ENCODE data around the gene GAREM1.
"Not testable (repeated sequence)": the region's sequence is repeated elsewhere in the genome, so short reads cannot be mapped to it uniquely, and the experiment has no call there.

The GAREM1 gene

DNA sequence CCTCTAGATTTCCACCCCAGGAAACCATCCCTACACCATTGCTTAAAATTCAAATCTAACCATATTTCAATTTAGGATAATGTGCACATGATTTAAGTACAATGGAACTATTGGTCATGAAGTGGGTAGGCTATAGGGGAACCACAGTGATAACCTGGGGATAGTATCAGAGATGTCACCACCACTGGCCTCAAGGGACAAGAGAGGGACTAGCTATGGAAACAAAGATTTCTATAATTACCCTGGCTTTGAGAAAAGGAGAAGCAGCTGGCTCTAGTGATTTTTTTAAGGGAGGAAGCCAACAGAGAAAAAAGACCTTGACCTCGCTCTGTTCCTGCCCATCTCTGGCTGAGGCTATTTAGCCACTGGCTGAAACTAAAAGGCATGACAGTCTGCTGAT is 148.9 kb downstream of the GAREM1 start:
- no peak for DNase-seq

DNA sequence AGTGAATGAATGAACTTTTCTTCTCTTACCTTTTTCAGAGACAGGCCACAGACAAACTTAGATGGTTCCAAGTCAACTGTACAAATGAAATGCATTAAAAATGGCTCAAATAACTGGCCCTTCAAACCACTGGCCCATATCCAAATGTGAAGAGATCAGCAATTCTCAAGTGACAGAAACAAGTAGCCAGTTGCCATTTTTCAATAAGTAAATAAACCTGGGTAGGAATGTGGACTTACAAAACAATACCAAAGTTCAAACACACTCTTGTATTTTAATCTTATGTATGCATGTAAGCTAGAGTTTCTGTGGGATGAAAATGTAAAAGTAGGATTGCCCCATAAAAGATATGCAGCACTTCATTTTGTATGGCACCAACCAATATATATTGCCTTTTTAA is 151.6 kb downstream of the GAREM1 start:
- DNase-seq: peak; percentile 21

DNA sequence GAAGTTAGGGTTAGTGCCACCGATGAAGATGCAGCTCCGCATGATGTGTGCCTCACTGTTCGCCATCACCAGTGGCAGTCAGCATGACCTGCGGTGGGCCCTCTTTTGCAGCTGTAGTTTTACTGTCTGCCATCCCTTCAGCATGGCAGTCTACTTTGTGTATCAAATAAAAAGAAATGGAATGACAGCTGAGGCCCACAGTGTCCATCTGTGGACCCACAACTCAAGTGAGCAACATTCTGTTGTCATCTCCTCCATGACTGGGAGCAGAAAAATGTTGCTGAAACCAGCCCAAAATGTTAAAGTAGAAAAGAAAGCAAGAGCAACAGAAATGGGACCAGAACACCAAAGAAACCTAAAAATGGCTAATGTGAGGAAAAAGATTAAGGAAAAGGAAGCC is 152.1 kb downstream of the GAREM1 start:
- DNase-seq: no peak

DNA sequence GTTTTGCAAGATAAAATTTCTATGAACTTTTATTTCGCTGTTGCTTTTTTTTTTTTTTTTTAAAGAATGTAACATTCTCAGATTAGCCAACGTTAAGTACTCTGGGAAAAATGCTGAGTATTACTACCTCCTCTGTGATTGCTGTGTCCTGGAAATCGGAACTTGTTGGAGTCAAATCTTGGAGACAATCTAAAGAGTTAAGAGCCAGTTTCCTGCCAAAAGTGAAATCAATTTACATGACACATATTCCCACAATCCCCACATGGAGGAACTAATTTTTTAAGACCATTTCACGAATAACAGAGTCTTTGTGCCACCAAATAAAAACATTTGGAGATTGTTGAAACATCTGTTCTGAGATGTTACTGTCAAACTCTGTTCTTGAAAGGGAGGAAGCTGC is 153.0 kb downstream of the GAREM1 start:
- no peak for DNase-seq

DNA sequence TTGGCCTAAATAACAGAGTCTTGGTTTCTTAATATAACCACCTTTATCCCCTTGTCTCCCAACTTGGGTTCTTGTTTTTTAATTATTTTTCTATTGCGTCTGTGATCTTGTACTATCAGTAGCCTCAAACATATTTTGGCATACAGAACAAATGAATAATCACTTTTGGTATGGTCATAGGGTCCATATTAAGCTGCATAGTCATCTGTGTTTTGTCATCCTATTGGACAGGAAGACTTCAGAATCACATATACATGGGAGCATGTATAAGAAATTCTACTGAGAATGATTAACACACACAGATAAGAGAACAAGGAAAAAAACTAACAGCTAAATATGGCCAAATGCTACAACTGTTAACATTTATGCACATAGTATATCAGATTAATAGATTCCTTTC is 154.8 kb downstream of the GAREM1 start:
- DNase-seq: no peak

DNA sequence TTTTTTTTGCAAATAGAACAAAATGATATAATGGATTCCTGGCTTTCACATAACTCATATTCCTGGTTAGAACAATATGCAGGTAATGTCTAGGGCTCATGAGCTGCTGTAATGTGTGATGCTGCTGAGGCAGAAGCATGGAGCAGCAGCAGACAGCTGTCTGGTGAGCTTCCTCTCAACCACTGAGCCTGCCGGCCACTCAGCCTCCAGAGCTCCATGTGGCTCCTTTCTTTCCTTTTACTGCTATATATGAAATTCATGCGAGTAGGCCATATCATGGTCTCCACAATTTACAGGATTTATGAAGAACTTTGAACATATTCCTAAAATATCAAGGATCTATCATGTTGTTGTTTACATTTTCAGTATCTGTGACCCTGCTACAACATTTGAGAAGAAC is 159.9 kb downstream of the GAREM1 start:
- DNase-seq: no peak

DNA sequence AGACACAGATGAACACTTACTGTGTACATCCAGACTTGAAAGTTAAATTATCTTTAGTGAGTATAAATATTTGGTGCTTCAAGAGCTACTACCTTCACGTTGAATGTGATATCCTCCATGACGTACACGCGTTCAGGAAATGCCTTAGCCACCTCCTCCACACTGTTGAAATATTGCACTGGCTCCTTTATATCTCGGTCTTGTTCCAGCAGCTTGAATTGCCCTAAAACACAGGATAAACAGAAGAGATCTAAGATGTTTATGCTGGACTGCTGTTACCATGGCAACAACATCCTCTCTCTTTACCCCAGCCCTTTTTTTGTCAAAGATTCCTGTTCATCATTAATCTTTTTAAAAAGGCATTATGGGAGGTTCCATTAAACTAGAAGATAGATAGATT is 160.6 kb downstream of the GAREM1 start:
- no peak for DNase-seq

DNA sequence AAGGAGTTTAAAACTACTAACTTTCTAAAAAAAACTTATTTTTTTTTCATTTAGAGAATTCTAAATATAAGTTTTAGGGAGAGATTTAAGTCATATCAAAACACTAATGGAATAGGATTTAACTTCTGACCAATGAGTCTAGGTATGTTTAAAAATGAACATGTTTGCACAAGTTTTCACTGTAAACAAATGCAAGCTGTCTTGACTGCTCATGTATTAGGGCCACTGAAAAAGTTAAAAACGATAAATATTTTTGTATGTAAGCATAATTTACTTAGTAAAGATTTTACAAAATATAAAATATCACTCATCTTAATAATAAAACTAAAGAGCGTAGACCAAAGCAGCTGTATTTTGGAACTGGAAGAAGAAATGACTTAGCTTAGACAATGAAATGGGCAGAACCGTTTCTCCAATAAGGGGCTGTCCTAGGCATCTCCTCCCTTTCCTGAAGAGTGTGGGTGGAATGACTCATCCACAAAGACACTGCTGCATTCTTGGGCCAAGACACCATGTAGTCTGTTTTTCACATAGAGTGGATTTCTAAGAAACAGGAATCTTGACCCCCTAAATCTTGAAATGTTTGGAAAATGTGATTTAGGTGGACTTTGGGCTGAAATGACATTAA is 162.1 kb downstream of the GAREM1 start:
- DNase-seq: no peak

DNA sequence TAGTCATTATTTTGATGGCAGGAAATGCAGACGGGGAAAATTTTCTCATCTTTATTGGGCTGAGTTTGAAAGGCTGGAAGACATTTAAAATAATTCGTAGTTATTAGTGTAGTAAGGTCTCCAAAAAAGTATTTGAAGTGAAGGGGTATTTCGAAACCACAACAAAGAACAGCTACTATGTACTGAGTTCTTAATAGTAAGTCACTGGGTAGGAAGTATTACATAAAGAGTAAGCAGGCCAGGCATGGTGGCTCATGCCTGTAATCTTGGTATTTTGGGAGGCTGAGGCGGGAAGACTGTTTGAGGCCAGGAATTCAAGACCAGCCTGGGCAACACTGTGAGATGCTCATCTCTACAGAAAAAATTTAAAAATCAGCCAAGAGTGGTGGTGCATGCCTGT is 167.3 kb downstream of the GAREM1 start:
- no peak for DNase-seq

DNA sequence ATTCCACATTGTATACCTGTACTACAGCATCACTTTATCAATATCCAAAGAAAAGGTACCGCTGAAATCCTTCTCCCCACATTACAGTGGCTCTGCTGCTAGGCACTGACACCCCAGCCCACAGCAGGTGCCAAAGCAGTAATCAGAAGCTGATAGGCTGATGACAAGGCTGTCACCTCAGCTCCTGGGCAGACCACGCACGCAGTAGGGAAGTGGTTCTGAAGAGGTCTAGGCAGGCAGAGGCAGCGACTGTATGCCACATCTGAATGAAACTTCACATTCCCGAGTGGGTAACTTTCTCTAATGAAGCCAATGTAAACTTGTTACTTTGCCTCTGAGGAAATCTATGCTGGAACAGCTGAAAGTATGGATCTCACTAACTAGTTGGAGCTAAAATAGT is 167.9 kb downstream of the GAREM1 start:
- no peak for DNase-seq

DNA sequence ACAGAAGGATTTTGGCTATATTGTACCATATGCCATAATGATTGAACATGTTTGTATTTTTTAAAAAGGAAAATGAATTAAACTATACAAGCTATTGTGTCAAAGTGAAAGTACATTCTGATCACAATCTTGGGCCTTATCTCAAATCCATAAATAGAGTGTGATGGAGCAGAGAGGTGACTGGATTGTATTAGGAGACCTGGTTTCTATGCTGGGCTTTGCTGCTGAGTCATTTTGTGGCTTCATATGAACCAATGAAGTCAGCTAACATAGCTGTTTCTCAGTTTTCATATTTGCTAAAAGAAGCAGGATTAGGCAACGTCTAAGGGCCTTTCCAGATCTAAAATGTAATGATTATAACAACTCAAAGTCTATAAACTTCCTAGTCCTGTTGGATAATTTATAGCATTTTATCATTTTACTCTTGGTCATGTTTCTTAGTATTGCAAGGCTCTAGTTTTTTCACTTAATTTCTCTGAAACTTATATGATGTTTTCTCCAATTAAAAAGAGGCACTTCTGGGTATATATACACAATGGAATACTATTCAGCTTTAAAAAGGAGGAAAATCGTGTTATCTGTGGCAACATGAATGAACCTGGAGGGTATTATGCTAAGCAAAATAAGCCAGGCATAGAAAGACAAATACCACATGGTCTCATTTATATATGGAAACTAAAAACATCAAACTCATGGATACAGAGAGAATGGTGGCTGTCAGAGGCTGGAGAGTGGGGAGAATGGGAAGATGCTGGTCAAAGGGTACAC is 168.5 kb downstream of the GAREM1 start:
- no peak for DNase-seq

DNA sequence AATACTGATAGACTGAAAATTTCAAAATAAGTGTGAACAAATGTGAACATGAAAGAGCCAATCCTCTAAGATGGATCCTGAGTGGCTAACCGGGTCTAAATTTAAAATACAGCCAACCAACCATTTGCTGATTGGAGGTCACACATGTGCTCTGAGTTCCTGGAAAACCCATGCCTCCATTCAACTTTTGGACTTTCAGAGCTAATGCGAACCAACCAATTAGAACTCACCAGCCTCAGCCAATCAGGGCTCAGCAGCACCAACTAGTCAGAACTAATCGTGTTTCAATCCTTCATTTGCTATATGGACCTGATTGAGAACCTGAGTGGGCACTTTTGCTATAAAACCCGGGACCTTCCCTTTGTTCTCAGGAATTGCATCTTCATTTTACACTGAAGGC is 169.3 kb downstream of the GAREM1 start:
- no peak for DNase-seq

DNA sequence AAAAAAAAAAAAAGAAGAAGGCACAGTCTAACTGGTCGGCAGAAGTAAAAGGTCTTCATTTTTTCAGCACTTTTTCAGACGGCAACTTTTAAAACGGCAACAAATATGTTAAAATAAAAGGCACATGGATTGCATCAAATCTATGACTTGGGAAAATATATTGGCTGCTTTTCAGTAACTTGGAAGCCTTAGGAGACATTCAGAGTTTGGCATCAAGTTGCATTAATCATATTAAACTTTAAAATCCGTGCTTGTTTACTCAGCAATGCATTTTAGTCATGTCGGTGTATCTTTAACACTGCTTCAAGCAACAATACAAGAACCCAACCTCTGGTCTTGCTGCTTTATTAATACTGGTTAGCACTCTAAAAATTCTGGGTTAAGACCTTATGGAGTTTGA is 169.8 kb downstream of the GAREM1 start:
- DNase-seq: no peak

DNA sequence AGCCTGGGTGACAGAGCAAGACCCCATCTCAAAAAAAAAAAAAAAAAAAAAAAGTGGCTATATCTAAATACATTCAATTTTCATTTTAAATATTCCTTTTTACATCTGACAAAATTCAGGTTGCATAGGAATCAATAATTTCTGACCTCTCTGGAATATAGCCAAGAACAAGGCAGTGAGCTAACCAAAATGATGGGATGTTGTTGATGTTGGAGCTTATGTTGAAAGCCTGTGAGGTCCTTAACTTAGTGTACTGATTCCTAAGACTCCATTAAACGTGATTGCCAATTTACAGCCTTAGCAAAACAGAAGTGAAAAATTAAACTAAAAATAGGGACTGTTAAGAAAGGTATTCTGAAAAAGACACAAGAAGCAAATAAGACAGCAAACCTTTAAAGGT is 171.2 kb downstream of the GAREM1 start:
- no peak for DNase-seq

DNA sequence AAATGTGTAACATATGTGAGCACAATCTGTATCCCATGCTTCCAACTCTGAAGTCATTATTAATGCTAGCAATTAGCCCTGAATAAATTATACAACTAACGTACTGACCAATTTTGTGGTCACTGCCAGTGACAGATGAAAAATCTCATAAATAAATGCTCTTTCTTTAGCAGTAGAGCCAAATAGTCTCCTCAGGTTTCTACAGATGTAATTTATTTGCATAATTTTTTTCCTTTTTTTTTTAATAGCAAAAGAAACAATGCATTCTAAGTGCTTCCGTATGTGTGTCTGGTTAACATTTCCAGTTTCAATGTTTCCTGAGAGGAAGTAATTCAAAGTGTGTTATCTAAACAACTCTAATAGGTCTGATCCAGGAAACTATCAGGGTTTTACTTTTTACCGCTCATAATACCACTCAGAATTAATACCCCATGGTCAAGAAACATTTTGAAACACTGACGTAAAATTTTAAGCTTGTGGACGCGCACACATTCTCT is 172.5 kb downstream of the GAREM1 start:
- no peak for DNase-seq

DNA sequence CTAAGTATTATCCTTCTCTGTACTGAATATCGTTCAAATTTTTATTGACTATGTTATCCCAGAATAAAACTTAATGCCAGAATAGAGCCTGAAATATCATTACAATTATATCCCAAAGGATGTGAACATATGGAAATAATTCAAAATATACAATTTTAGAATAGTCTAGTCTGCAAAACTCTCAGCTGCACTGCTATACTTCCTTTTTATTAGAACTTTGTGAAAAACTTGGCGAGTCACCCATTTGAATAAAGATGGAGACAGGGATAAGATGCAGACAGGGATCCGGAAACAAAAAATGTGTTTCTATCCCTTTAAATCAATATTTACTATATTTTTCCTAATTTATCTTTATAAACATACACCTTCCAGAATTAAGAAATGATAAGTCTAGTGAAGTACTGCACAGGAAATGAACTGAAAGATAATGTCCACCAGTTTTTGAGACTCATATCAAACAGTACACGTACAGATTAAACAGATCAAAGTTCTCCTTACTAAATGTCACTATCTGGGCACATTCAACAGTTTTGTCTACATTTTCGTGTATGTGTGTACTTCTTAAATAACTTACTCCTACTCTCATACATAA is 173.0 kb downstream of the GAREM1 start:
- DNase-seq: no peak

DNA sequence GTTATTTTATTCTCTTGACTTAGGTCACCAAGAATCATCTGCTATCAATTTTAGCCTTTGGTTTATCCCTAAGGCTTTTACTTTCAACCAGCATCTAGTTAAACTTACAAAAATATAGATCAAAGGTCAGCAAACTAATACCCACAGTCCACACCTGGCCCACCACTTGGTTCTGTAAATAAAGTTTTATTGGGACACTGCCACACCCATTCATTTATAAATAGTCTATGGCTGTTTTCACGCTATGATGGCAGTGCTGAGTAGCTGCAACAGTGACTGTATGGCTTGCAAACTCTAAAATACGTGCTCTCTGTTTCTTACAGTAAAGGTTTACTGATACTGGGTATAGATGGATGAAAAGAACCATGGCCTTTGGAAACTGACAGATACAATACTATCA is 173.8 kb downstream of the GAREM1 start:
- no peak for DNase-seq

DNA sequence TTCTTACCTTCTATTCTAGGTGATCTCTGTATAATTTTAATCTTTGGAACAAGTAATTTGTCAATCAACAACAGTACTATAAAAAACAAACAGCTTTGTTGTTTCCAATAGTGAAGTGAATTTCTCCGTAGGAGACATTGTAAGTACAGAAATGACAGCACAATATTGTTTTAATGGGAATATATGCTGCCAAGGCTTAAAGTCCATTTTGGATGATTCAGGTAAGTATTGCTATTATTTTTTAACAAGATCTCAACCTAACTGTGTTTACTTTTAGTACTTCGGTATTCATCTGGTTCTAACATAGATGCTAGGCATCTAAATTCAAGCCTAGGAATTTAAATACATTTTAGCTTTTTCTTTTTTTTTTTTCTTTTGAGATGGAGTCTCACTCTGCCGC is 175.1 kb downstream of the GAREM1 start:
- DNase-seq: no peak

DNA sequence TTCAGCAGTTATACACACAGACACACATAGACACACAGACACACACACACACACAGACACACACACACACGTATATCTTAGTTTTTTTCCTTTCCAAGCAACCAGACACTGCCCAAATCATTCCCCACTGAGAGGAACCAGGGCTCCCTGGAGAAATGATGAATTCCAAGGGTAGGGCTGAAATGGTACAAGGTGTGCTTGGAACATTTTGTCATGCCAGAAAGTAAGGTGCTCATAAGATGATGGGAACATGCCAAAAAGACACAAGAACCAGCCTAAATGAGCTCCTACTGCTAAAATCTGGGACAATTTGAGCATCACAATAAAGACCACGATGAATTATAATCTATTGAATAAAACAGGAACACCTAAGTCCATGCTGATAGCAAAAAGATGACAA is 177.6 kb downstream of the GAREM1 start:
- DNase-seq: no peak

DNA sequence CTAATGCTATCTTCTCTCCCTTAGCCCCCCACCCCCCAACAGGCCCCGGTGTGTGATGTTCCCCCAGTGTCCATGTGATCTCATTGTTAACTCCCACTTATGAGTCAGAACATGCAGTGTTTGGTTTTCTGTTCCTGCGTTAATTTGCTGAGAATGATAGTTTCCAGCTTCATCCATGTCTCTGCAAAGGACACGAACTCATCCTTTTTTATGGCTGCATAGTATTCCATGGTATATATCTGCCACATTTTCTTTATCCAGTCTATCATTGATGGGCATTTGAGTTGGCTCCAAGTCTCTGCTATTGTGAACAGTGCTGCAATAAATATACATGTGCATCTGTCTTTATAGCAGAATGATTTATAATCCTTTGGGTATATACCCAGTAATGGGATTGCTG is 179.1 kb downstream of the GAREM1 start:
- not testable (repeated sequence) for DNase-seq

DNA sequence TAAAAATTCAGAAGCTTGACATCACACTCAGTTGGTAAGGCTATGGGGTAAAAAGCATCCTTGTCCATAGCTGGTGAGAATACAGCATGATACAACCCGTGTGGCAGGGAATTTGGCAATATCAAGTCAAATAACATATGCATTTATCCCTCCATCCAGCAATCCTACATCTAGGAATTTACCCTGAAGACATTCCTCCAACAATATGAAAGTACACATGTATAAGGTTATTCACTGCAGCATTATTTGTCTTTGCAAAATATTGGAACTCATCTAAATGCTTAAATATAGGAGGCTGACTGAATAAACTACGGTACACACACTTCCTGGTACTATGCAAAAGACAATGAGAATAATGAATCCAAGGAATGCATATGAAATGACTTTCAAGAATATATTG is 179.9 kb downstream of the GAREM1 start:
- DNase-seq: no peak

DNA sequence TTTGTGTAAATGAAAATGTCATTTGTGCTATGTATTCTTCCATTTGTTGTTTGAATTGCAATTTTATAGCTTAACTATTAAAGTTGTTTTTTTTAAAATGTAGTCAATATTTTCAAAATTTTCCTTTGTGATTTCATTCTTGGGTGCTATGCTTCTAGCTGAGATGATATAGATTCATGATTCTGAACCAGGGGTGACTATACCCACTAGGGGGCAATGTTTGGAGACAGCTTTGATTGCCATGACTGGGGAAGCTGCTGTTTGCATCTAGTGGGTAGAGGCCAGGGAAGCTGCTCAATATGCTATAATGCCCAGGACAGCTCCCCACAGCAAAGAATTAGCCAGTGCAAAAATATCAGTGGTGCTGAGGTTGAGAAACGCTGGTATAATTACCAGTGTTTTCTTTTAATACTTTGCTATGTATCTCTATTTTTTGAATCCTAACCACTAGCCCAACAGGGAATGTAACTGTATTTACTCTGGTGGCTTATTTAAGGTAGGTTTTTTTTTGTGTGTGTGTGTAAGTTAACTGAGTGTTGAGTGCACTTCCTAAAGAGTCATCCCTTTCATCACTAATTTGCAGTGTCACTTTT is 181.1 kb downstream of the GAREM1 start:
- DNase-seq: no peak

DNA sequence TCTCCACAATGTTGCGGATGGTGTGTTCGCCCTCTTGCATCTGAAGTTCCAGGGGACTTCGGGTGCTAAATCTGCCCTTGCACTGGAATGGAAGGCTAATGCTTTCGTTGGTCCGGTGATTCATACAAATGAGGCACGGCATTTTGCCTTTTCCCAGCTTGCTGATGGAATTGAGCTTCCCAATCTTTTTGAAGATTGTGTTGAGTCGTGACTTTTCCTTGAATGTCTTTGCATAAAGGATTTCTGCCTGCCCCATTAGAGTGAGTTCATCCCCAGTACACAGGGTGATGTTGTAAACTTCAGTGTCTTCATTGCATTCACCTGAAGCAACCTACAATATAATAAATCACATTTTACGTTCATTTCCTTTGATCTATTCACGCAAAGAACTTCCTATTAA is 182.8 kb downstream of the GAREM1 start:
- DNase-seq: no peak

DNA sequence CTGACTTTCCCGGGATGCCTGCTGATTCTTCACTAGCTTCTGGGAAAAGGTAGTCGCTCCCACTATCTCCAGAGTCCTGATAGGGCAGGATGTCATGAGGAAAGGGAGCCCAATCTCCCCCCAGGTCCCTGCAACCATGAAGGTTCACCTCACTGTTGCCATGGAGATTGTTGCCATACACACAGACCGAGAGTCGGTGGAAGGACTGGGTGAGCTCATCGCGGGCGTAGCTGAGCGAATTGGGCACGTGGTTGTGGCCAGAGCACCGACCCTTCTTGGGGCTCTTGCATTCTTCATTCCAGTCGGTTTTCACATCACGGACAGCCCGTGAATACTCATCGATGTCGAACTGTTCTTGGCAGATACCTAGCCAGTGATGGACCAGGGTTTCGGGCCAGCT is 183.4 kb downstream of the GAREM1 start:
- no peak for DNase-seq
